Stomach smooth muscle (tissue), 2 donors: ENCODE measurements around the gene FMO4.
"Not testable (repeated sequence)": the region's sequence is repeated elsewhere in the genome, so short reads cannot be mapped to it uniquely, and the experiment has no call there.

ENCODE experiments used
- H3K27ac ChIP-seq: one replicate; pipeline ENCODE4 v1.7.0; 2013; ENCODE audit warnings: mild to moderate bottlenecking, low read length, inconsistent platforms
- H3K27me3 ChIP-seq, 2 donors: one replicate each; pipeline ENCODE4 v1.7.0; 2013; ENCODE audit warnings: low read length in 2 of 2; ENCODE audit not compliant: insufficient read depth in 2 of 2, control insufficient read depth in 1 of 2
- H3K36me3 ChIP-seq, 2 donors: one replicate each; pipeline ENCODE4 v1.7.0; 2013; ENCODE audit warnings: low read length in 2 of 2; ENCODE audit not compliant: control insufficient read depth in 2 of 2, insufficient read depth in 2 of 2
- H3K4me1 ChIP-seq: one replicate; pipeline ENCODE4 v1.7.0; 2013; ENCODE audit warnings: low read length; ENCODE audit not compliant: control insufficient read depth, insufficient read depth
- H3K4me3 ChIP-seq, 2 donors: one replicate each; pipeline ENCODE4 v1.7.0; 2013; ENCODE audit warnings: low read length in 2 of 2
- H3K9ac ChIP-seq, 2 donors: one replicate each; pipeline ENCODE4 v1.7.0; 2013; ENCODE audit warnings: low read length in 2 of 2, mild to moderate bottlenecking in 1 of 2
- H3K9me3 ChIP-seq, 2 donors: one replicate each; pipeline ENCODE4 v1.7.0; 2013; ENCODE audit warnings: low read length in 2 of 2; ENCODE audit not compliant: control insufficient read depth in 2 of 2
- donor health status: healthy.
- donor health status: Pancreatic carcinoma.

FMO4 gene

GRCh38 chr1:171292799-171293198 lies 21.2 kb upstream of the FMO4 start:
- no peaks in the 10 kb centered on the region for H3K9me3 ChIP-seq
- no peak overlapping the region for H3K4me3 ChIP-seq
- no peak overlapping the region for H3K27ac ChIP-seq
- H3K4me1 ChIP-seq = no peaks in the 10 kb centered on the region
- no peak overlapping the region for H3K9ac ChIP-seq
- H3K36me3 ChIP-seq = no peaks in the 10 kb centered on the region
- no peaks in the 10 kb centered on the region for H3K27me3 ChIP-seq

DNA sequence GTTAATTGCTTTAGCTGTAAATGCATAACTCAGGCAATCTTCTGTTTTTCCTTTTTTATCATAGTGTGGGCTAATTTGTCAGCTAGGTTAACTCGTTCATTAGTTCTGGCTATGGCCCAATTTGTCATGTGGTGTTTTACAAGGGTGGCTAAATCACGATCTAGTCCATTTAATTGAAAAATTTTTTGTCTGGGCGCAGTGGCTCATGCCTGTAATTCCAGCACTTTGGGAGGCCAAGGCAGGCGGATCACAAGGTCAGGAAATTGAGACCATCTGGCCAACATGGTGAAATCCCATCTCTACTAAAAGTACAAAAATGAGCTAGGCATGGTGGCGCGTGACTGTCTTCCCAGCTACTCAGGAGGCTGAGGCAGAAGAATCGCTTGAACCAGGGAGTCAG lies 18.6 kb upstream of the FMO4 start:
- H3K4me1 ChIP-seq, H3K36me3 ChIP-seq, H3K27me3 ChIP-seq, H3K4me3 ChIP-seq, H3K27ac ChIP-seq, H3K9ac ChIP-seq, H3K9me3 ChIP-seq: not testable (repeated sequence)

DNA sequence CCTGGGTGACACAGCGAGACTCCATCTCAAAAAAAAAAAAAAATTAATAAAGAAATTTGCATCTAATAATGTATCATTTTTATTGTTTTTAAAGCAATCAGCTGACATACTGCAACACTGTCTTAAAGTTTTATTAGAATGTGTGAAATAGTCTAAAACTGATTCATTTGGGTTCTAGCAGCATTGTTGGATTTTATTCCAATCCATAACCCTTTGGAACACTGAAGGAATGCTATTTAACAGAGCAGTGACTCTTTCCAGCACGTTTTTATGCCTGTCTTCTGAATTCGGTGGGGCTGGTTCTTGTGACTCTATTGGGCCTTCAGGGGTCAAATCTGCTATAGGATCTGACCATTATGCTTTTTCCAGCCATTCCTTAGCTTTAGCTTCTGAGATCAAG lies 18.2 kb upstream of the FMO4 start:
- H3K27ac ChIP-seq = no peak overlapping the region
- H3K4me3 ChIP-seq = no peak overlapping the region
- no peaks in the 10 kb centered on the region for H3K4me1 ChIP-seq
- no peak overlapping the region for H3K9ac ChIP-seq
- no peaks in the 10 kb centered on the region for H3K36me3 ChIP-seq
- peaks cover 0 to 3% of the 10 kb centered on the region in 2 donors for H3K27me3 ChIP-seq
- peaks cover 0 to 6% of the 10 kb centered on the region in 2 donors for H3K9me3 ChIP-seq

DNA sequence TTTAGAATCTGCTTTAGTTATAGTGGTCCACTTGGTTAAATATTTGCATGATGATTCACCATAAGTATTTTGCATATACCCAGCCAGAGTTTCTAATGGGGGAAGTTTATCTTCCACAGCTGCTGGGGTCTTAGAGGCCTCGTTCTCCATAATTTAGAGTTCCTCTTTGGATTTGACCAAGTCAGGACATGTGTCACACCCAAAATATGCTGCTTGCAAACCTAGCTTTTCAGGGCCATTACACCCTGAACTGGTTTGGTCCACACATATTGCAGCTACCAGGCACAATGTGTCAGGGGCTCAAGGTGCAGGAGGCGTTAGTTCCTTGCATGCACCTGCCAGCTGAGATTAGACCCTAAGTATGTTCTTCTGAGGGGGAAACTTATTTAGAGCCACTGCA lies 17.1 kb upstream of the FMO4 start:
- peaks cover 0 to 3% of the 10 kb centered on the region in 2 donors for H3K27me3 ChIP-seq
- H3K36me3 ChIP-seq = no peaks in the 10 kb centered on the region
- H3K4me3 ChIP-seq = no peak overlapping the region
- no peaks in the 10 kb centered on the region for H3K4me1 ChIP-seq
- H3K9ac ChIP-seq = no peak overlapping the region
- peaks cover 0 to 6% of the 10 kb centered on the region in 2 donors for H3K9me3 ChIP-seq
- H3K27ac ChIP-seq = no peak overlapping the region

- H3K27ac ChIP-seq = no peak overlapping the region
- no peaks in the 10 kb centered on the region for H3K4me1 ChIP-seq
- H3K9me3 ChIP-seq = peaks cover 0 to 6% of the 10 kb centered on the region in 2 donors
- no peak overlapping the region for H3K9ac ChIP-seq
- peaks cover 0 to 3% of the 10 kb centered on the region in 2 donors for H3K27me3 ChIP-seq
- no peak overlapping the region for H3K4me3 ChIP-seq
- H3K36me3 ChIP-seq = no peaks in the 10 kb centered on the region
Measured at GRCh38 chr1:171298696-171299095, 15.3 kb upstream of the FMO4 start.

GRCh38 chr1:171299342-171299741 lies 14.6 kb upstream of the FMO4 start:
- H3K4me3 ChIP-seq = no peak overlapping the region
- no peaks in the 10 kb centered on the region for H3K36me3 ChIP-seq
- H3K27ac ChIP-seq = no peak overlapping the region
- H3K9ac ChIP-seq = no peak overlapping the region
- H3K9me3 ChIP-seq = peaks cover 0 to 6% of the 10 kb centered on the region in 2 donors
- no peaks in the 10 kb centered on the region for H3K4me1 ChIP-seq
- H3K27me3 ChIP-seq = peaks cover 0 to 3% of the 10 kb centered on the region in 2 donors

GRCh38 chr1:171300401-171300800 lies 13.6 kb upstream of the FMO4 start:
- no peak overlapping the region for H3K4me3 ChIP-seq
- no peaks in the 10 kb centered on the region for H3K36me3 ChIP-seq
- H3K9ac ChIP-seq = no peak overlapping the region
- peaks cover 0 to 3% of the 10 kb centered on the region in 2 donors for H3K27me3 ChIP-seq
- H3K9me3 ChIP-seq = peaks cover 0 to 6% of the 10 kb centered on the region in 2 donors
- H3K27ac ChIP-seq = no peak overlapping the region
- no peaks in the 10 kb centered on the region for H3K4me1 ChIP-seq

- Histone ChIP-seq H3K36me3 (no peaks in the 10 kb centered on the region), H3K9ac (no peak overlapping the region), H3K9me3 (no peaks in the 10 kb centered on the region), H3K27ac (no peak overlapping the region), H3K4me1 (no peaks in the 10 kb centered on the region), H3K27me3 (no peaks in the 10 kb centered on the region), H3K4me3 (no peak overlapping the region)
Measured at GRCh38 chr1:171310661-171311087, 3.3 kb upstream of the FMO4 start.

GRCh38 chr1:171311771-171312558 lies 2.0 kb upstream of the FMO4 start:
- Histone ChIP-seq H3K4me3 (no peak overlapping the region), H3K27ac (no peak overlapping the region), H3K9me3 (no peaks in the 10 kb centered on the region), H3K4me1 (no peaks in the 10 kb centered on the region), H3K9ac (no peak overlapping the region), H3K27me3 (no peaks in the 10 kb centered on the region), H3K36me3 (no peaks in the 10 kb centered on the region)

- Histone ChIP-seq H3K27ac (no peak overlapping the region), H3K9ac (no peak overlapping the region), H3K4me3 (peak overlapping the region in 1 of 2 donors; percentile 7), H3K36me3 (no peaks in the 10 kb centered on the region), H3K4me1 (no peaks in the 10 kb centered on the region), H3K9me3 (no peaks in the 10 kb centered on the region), H3K27me3 (no peaks in the 10 kb centered on the region)
Measured at GRCh38 chr1:171313319-171313834, 606 bp upstream of the FMO4 start.

DNA sequence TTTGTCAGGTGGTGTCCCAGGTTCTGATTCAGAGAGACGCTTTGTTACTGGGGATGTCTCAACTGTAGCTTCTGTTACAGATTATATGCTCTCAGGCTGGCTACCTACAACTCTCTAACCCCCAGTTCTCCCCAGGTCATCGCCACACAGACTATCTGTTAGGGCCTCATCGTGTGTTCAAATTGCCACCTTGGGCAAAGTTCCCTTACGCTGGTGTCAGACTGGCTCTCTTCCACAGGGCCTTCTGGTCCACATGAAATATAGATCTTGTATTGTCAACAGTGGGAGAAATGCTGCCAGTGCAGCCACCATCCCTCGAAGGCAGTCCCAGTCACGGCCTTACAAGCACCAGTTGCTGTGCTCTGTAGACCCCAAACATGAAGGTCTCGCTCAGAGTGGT lies 15.3 kb downstream of the FMO4 start:
- Histone ChIP-seq H3K27ac (no peak overlapping the region), H3K4me3 (no peak overlapping the region), H3K9ac (no peak overlapping the region), H3K9me3 (no peaks in the 10 kb centered on the region), H3K36me3 (no peaks in the 10 kb centered on the region), H3K4me1 (no peaks in the 10 kb centered on the region), H3K27me3 (no peaks in the 10 kb centered on the region)
